Breast epithelium (tissue), 3 donors: ENCODE data around the gene WDTC1.

Source experiments
- CTCF ChIP-seq, 3 donors: fragments of 450-650 bp; IDR thresholded peaks; one replicate each; pipeline ENCODE4 v1.5.1; 2016 to 2017; ENCODE audit warnings: antibody characterized with exemption in 3 of 3, mild to moderate bottlenecking in 3 of 3, moderate library complexity in 3 of 3
- POLR2A ChIP-seq: fragments of 450-650 bp; IDR thresholded peaks from one replicate; pipeline ENCODE4 v1.6.1; 2016; ENCODE audit warnings: antibody characterized with exemption, mild to moderate bottlenecking, moderate library complexity
- POLR2AphosphoS5 ChIP-seq, 3 donors: sonication (generic); formaldehyde crosslinking; IDR thresholded peaks; one replicate each; pipeline ENCODE4 v1.6.1; 2017; ENCODE audit warnings: antibody characterized with exemption in 3 of 3

GRCh38 chr1:27285274-27285660, 50.8 kb downstream of the WDTC1 start:
- no peak for TF ChIP-seq CTCF (IDR thresholded peaks at IDR 0.05)
- no peak for TF ChIP-seq POLR2A
- no peak for TF ChIP-seq POLR2AphosphoS5 (IDR thresholded peaks at IDR 0.05)
